ENCODE data around the gene MNX1.
A peak's percentile ranks its signal among the peaks of the same experiment; 100 is the strongest.

MNX1 gene

GRCh38 chr7:157017603-157018327 lies 7.3 kb upstream of the MNX1 start:
- DNase-seq: no peak
- intact Hi-C loops (cut with DNase I): no loop called here

GRCh38 chr7:157017149-157017548 lies 6.7 kb upstream of the MNX1 start:
- no peak for DNase-seq
- intact Hi-C loops (cut with DNase I): no loop called here

- intact Hi-C loops (cut with DNase I): no loop called here
- no peak for DNase-seq
Measured at GRCh38 chr7:157016352-157017041, 6.0 kb upstream of the MNX1 start.

DNA sequence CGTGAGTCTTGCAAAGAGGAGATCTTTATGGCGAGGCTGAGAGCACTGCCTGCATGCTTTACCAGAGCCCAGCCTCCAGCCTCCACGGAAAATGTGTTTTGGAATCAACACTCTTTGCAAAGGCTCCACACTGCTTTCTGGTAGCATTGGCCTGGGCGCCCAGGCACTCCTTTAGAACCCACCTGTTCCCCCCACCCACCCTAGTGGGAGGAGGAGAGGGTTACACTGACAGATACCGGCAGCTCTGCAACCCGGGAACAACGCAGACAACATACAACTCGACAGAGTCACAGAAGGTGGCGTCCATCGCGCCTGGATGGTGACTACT lies 5.5 kb upstream of the MNX1 start:
- DNase-seq: no peak
- intact Hi-C loops (cut with DNase I): no loop called here

DNA sequence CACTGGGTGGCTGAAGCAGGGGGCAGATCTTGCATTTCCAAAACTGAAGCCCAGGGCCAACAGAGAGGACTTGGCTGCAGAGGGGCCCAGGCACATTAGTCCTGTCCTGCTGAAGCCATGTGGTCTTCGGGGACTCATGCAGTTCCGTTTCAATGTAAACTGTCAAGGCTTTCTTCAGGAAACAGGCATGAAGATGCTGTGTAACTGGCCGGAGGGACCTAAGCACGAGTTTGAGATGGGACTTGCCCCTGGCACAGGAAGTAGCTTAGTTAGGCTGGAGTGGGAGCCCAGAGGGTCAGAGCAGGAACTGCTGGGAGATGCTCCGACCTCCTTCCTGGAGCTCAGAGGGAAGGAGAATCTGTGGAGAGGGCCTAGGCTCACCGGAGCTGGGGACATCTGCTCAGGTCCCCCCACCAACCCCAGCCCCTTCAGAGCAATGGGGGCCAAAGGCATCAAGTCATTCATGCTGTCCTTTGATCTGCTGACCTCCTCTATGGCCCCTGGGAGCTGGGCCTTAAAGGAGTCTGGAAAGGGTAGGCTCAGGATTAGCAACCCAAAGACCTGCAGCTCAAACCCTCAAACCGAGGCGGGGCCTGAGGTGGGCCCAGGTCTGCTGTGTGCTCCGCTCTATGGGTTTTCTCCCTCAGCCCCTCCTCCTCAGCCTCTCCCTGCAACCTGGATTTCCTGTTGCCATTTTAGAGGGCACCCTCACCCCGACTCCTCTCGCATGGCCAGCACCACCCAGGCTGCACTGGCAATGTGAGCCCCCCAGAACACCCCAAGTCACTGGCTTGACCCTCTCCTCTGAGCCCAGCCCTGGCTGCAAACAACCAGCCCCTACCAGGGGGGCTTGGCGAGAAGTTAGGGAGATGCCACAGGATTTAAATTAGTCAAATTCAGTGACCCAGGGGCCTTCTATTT lies 4.4 kb upstream of the MNX1 start:
- intact Hi-C loops (cut with DNase I): no loop called here
- DNase-seq: no peak

- intact Hi-C loops (cut with DNase I): no loop called here
- no peak for DNase-seq
Measured at GRCh38 chr7:157013602-157014549, 3.4 kb upstream of the MNX1 start.

GRCh38 chr7:157013101-157013500 lies 2.6 kb upstream of the MNX1 start:
- intact Hi-C loops (cut with DNase I): no loop called here
- DNase-seq: no peak

GRCh38 chr7:157012113-157012547 lies 1.7 kb upstream of the MNX1 start:
- intact Hi-C loops (cut with DNase I): no loop called here
- DNase-seq: no peak

DNA sequence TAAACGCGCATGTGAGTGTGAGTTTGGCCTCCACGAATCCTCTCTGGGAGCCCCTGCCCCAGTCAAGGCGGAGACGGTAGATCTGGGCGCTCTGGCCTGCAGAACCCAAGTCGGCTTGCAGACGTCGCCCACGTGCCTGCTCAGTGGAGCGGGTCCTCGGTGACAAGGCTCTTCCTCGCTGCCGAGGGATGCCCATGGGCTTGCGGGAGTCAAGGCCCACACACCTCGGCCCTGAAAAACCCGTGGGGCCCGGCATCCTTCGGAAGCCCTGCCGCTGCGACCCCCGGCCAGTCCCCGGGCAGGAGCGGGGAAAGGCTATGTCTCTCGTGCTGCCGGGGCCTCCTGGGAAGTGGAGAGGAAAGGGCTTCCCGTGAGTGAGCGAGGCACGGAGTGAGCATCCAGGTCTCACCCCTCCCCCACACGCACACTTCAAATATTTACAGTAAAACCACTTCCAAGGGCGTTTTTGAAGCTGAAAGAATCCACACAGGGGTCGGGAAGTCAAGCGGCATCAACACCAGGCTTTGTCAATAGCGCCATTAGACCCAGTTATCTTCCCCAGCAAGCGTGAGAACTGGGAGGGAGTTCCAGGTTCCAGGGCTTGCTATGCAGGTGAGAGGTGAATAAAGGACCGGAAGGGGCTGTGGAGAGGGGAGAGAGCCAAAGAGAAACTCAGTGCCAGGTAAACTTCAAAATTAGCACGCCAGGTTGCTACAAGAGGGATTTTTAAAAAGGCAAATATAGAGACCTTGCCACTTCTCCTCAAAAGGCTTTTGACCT lies 1.1 kb upstream of the MNX1 start:
- DNase-seq: no peak
- intact Hi-C loops (cut with DNase I): no loop called here

GRCh38 chr7:157009778-157010587 lies 480 bp downstream of the MNX1 start:
- intact Hi-C loops (cut with DNase I): no loop called here
- no peak for DNase-seq

DNA sequence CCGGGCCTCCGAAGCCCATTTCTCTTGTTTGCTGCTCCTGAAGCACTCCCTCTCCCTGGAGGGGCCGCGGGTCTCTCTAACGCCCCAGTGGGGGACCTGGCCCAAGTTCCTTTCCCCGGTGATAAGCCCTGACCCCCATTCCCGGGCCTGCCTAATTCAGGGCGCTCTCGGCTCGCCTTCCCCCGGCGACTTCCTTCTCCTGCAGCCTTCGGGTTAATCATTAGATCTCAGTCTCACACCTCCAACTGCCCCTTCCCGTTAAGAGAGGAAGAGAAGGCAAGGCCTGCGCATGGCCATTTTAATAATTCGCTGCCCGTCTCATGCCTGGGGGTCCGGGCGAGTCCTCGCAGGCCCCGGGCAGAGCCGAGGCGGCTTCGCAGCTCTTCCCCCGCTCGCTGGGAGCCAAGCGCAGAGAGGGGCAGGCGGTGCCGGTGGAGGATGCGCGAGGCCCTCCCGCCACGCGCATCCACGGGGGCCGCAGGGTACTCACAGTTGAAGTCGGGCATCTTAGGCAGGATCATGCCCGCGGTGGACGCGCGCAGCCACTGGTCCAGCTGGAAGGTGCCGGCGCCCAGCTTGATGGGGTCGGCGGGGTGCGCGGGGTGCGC lies 1.2 kb downstream of the MNX1 start:
- intact Hi-C loops (cut with DNase I): no loop called here
- no peak for DNase-seq

- intact Hi-C loops (cut with DNase I): no loop called here
- DNase-seq: peak in 1 of 42 donors; percentile 16
Measured at GRCh38 chr7:157008206-157009169, 2.0 kb downstream of the MNX1 start.

GRCh38 chr7:157007470-157008066 lies 2.9 kb downstream of the MNX1 start:
- peak in 2 of 42 donors; percentile 11 to 16 for DNase-seq
- intact Hi-C loops (cut with DNase I): no loop called here

- peak in 2 of 42 donors; percentile 6 to 22 for DNase-seq
- intact Hi-C loops (cut with DNase I): no loop called here
Measured at GRCh38 chr7:157006829-157007469, 3.5 kb downstream of the MNX1 start.
